Measurements from ENCODE around the gene CFAP77.

GRCh38 chr9:132430998-132431397 is 21.0 kb downstream of the CFAP77 start:
- TF ChIP-seq GLIS3 (CRISPR knock-in tag; IDR thresholded peaks at IDR 0.05) (no peak), ZNF565 (CRISPR knock-in tag; conservative IDR thresholded peaks at IDR 0.05; ENCODE audit: low read depth) (no peak), SNAI2 (CRISPR knock-in tag; IDR thresholded peaks at IDR 0.05) (no peak), PPARA (CRISPR knock-in tag; IDR thresholded peaks at IDR 0.05; ENCODE audit: borderline replicate concordance) (no peak), TCF4 (CRISPR knock-in tag; IDR thresholded peaks at IDR 0.05; ENCODE audit: borderline replicate concordance) (no peak), CREB5 (CRISPR knock-in tag; IDR thresholded peaks at IDR 0.05; ENCODE audit: low read depth) (no peak), ZFP3 (CRISPR knock-in tag; IDR thresholded peaks at IDR 0.05) (no peak), BACH2 (CRISPR knock-in tag; IDR thresholded peaks at IDR 0.05; ENCODE audit: borderline replicate concordance) (no peak), POU6F1 (CRISPR knock-in tag; IDR thresholded peaks at IDR 0.05; ENCODE audit: borderline replicate concordance, low read depth) (no peak), ISL1 (CRISPR knock-in tag; IDR thresholded peaks at IDR 0.05) (no peak), ZC3H10 (CRISPR knock-in tag; IDR thresholded peaks at IDR 0.05) (no peak), CSRNP3 (CRISPR knock-in tag; IDR thresholded peaks at IDR 0.05) (no peak)

Data from SK-N-SH treated with all-trans-retinoic acid at 6 μM for 48 hours (cell line).